ENCODE measurements around the gene NPTN. TPM values are rescaled to one million over a fixed set of nuclear protein-coding genes. Genes with fewer than 3 reads are reported as not detected.

The NPTN gene
- total RNA-seq, 2 experiments from 2014 or later = 43.5 to 73.4 TPM

DNA sequence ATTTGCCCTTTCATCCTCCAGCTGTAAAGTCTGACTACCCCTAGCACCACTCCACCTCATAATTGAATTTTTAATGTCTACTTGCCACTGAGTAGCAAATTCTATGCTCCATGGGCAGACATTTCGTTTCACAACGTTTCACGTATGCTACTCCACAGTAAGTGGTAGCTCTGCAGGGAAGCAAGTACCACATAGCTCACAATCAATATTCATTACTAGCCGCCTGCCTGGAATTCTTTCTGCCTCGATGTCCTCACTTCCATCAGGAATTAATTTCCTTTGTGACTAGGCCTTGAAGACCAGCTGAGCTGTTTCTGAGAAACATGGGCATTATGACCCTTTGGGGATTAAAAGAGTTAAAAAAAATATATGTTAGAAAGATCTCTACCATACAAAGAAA, 15.3 kb downstream of the NPTN start:
- POLR2A ChIA-PET = interaction anchor here (0.8 kb wide), 1 partner anchor 70 kb away, joined by 4 read pairs; no protein-coding TSS in a partner anchor
- H3K27ac Mint-ChIP-seq = no peak overlapping the region
- H3K9me3 Mint-ChIP-seq (ENCODE audit: low read depth) = no peaks in the 10 kb centered on the region
- no peaks in the 10 kb centered on the region for H3K27me3 Mint-ChIP-seq
- DNase-seq (no peak), ATAC-seq (no peak)
- intact Hi-C loops (cut with DNase I, micrococcal nuclease) = no loop called here
- no peak overlapping the region for H3K4me3 Mint-ChIP-seq
- peaks cover 49% of the 10 kb centered on the region for H3K4me1 Mint-ChIP-seq
- no peaks in the 10 kb centered on the region for H3K36me3 Mint-ChIP-seq (ENCODE audit: low read depth)
- CTCF ChIA-PET = interaction anchor here (0.7 to 12.0 kb wide), 10 partner anchors 9 to 183 kb away, joined by 3 to 121 read pairs (median 4); partner anchors contain the start of gene NPTN

DNA sequence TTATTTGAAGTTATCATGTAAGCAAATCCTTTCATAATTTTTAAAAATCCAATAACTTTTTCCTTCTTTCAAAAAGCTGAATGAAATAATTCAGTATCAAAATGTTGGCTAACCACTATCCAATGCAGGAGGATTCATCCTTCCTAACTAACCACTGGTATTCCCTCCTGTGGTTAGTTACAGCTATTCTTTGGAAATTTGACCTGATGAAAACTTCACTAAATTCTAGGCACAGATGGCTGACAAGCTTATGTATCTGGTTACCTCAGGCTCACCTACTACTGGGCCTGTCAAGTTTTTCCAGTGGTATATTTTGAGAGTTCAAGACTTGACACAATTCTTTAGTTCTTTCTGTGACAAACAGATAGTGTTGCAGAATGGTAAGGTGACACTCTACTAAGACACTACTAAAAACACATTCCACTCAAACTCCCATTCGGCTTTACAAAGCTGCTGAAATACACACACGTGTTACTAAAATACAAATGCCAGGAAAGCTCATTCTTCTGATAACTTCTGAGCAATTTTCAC, 15.8 kb downstream of the NPTN start:
- Mint-ChIP-seq H3K4me3 (no peak overlapping the region), H3K27ac (no peak overlapping the region), H3K9me3 (ENCODE audit: low read depth) (no peaks in the 10 kb centered on the region), H3K27me3 (no peaks in the 10 kb centered on the region), H3K4me1 (peaks cover 52% of the 10 kb centered on the region), H3K36me3 (ENCODE audit: low read depth) (no peaks in the 10 kb centered on the region)
- intact Hi-C loops (cut with DNase I, micrococcal nuclease) = no loop called here
- no peak for DNase-seq
- ChIA-PET CTCF (interaction anchor here (0.7 to 12.0 kb wide), 9 partner anchors 11 to 184 kb away, joined by 3 to 121 read pairs (median 4); partner anchors contain the start of gene NPTN), POLR2A (interaction anchor here (0.9 to 1.0 kb wide), 2 partner anchors 10 to 14 kb away, joined by 3 to 4 read pairs; no protein-coding TSS in a partner anchor)
- ATAC-seq = no peak

GRCh38 chr15:73608941-73609340, 24.2 kb downstream of the NPTN start:
- ChIA-PET CTCF (interaction anchor here (0.8 to 5.5 kb wide), 3 partner anchors 10 to 27 kb away, joined by 3 to 45 read pairs (median 7); no protein-coding TSS in a partner anchor), POLR2A (no interaction called here)
- H3K27ac Mint-ChIP-seq = no peak overlapping the region

GRCh38 chr15:73608475-73608874, 24.7 kb downstream of the NPTN start:
- Mint-ChIP-seq H3K27ac (no peak overlapping the region), H3K27me3 (no peaks in the 10 kb centered on the region), H3K9me3 (ENCODE audit: low read depth) (peaks cover 2% of the 10 kb centered on the region), H3K4me3 (no peak overlapping the region), H3K4me1 (peaks cover 54% of the 10 kb centered on the region), H3K36me3 (ENCODE audit: low read depth) (peaks cover 4% of the 10 kb centered on the region)
- no peak for ATAC-seq
- intact Hi-C loops (cut with DNase I, micrococcal nuclease) = no loop called here
- no peak for DNase-seq
- CTCF ChIA-PET = interaction anchor here (0.7 to 5.5 kb wide), 5 partner anchors 10 to 96 kb away, joined by 3 to 45 read pairs (median 7); no protein-coding TSS in a partner anchor
- POLR2A ChIA-PET = no interaction called here

More at GRCh38 chr15:73608941-73609340, 24.2 kb downstream of the NPTN start:
- ATAC-seq = peak; percentile 49
- Mint-ChIP-seq H3K4me1 (peaks cover 54% of the 10 kb centered on the region), H3K36me3 (ENCODE audit: low read depth) (peaks cover 4% of the 10 kb centered on the region), H3K27me3 (no peaks in the 10 kb centered on the region), H3K4me3 (no peak overlapping the region), H3K9me3 (ENCODE audit: low read depth) (peaks cover 2% of the 10 kb centered on the region)
- intact Hi-C loops (cut with DNase I, micrococcal nuclease) = no loop called here
- DNase-seq = no peak

GRCh38 chr15:73607843-73608242, 25.3 kb downstream of the NPTN start:
- intact Hi-C loops (cut with DNase I, micrococcal nuclease) = no loop called here
- ATAC-seq (no peak), DNase-seq (no peak)
- CTCF ChIA-PET = interaction anchor here (0.6 to 5.5 kb wide), 10 partner anchors 11 to 270 kb away, joined by 3 to 45 read pairs (median 4); no protein-coding TSS in a partner anchor
- Mint-ChIP-seq H3K4me3 (no peak overlapping the region), H3K27ac (no peak overlapping the region), H3K4me1 (peaks cover 54% of the 10 kb centered on the region), H3K27me3 (no peaks in the 10 kb centered on the region), H3K9me3 (ENCODE audit: low read depth) (peaks cover 2% of the 10 kb centered on the region), H3K36me3 (ENCODE audit: low read depth) (peaks cover 4% of the 10 kb centered on the region)
- POLR2A ChIA-PET = interaction anchor here (1.2 kb wide), 1 partner anchor 9 kb away, joined by 4 read pairs; no protein-coding TSS in a partner anchor

GRCh38 chr15:73607405-73607804, 25.8 kb downstream of the NPTN start:
- Mint-ChIP-seq H3K9me3 (ENCODE audit: low read depth) (peaks cover 2% of the 10 kb centered on the region), H3K27ac (no peak overlapping the region), H3K4me3 (no peak overlapping the region), H3K27me3 (no peaks in the 10 kb centered on the region), H3K36me3 (ENCODE audit: low read depth) (peaks cover 4% of the 10 kb centered on the region), H3K4me1 (peaks cover 51% of the 10 kb centered on the region)
- CTCF ChIA-PET = interaction anchor here (0.6 to 5.5 kb wide), 8 partner anchors 10 to 322 kb away, joined by 3 to 45 read pairs (median 4); no protein-coding TSS in a partner anchor
- POLR2A ChIA-PET = interaction anchor here (1.2 kb wide), 1 partner anchor 10 kb away, joined by 4 read pairs; no protein-coding TSS in a partner anchor
- ATAC-seq = no peak
- intact Hi-C loops (cut with DNase I, micrococcal nuclease) = no loop called here
- no peak for DNase-seq

- Mint-ChIP-seq H3K36me3 (ENCODE audit: low read depth) (peaks cover 4% of the 10 kb centered on the region), H3K27me3 (no peaks in the 10 kb centered on the region), H3K4me1 (peaks cover 48% of the 10 kb centered on the region), H3K9me3 (ENCODE audit: low read depth) (peaks cover 2% of the 10 kb centered on the region), H3K27ac (no peak overlapping the region), H3K4me3 (no peak overlapping the region)
- intact Hi-C loops (cut with DNase I, micrococcal nuclease) = no loop called here
- DNase-seq (no peak), ATAC-seq (no peak)
- POLR2A ChIA-PET = interaction anchor here (0.6 kb wide), 1 partner anchor 834 kb away, joined by 6 read pairs; no protein-coding TSS in a partner anchor
- CTCF ChIA-PET = interaction anchor here (0.6 to 5.5 kb wide), 9 partner anchors 11 to 98 kb away, joined by 3 to 45 read pairs (median 4); no protein-coding TSS in a partner anchor
Observed at GRCh38 chr15:73605759-73606436, 27.3 kb downstream of the NPTN start.

DNA sequence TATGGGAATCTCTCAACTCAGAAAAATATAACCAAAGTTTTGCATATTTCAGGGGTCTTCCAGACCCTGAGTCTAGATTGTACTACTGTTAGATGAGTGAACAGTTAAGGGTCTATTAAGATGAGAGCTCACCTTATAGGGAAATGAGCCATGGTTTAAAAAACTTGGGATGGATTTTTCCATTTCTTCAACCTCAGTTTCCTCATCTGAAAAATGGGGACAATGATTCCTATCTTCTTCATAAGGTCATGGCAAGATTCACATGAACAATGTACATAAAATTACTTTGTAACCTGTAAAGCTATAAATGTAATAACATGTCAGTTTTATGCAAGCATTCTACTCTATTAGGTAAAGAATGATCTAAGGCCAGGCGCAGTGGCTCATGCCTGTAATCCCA, 28.7 kb downstream of the NPTN start:
- intact Hi-C loops (cut with DNase I, micrococcal nuclease) = no loop called here
- Mint-ChIP-seq H3K36me3 (ENCODE audit: low read depth) (peaks cover 4% of the 10 kb centered on the region), H3K27ac (no peak overlapping the region), H3K4me3 (no peak overlapping the region), H3K27me3 (no peaks in the 10 kb centered on the region), H3K4me1 (peaks cover 41% of the 10 kb centered on the region), H3K9me3 (ENCODE audit: low read depth) (peaks cover 2% of the 10 kb centered on the region)
- CTCF ChIA-PET = interaction anchor here (0.8 to 1.6 kb wide), 2 partner anchors 13 to 101 kb away, joined by 3 to 4 read pairs; no protein-coding TSS in a partner anchor
- DNase-seq = no peak
- POLR2A ChIA-PET = no interaction called here
- ATAC-seq = no peak

DNA sequence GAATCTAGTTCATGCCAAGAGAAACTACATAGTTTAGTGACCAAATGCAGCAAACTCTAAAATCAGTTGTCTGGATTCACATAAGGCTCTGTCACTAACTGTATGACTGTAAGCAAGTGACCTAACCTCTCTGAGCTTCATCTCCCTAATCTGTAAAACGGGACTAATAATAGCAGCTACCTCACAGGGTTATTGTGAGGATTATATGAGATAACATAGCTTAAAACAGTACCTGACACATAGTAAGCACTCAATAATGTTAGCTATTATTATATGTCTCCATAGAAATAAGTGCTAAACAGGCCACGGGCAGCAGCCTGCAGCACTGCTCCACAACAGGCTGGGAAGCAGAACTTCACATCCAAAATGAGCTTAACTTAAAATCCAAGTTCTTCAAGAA, 30.2 kb downstream of the NPTN start:
- intact Hi-C loops (cut with DNase I, micrococcal nuclease) = no loop called here
- ChIA-PET POLR2A (interaction anchor here (0.6 kb wide), 1 partner anchor 658 kb away, joined by 3 read pairs; no protein-coding TSS in a partner anchor), CTCF (interaction anchor here (0.8 to 1.1 kb wide), 3 partner anchors 14 to 33 kb away, joined by 3 to 4 read pairs (median 4); no protein-coding TSS in a partner anchor)
- H3K4me3 Mint-ChIP-seq = no peak overlapping the region
- ATAC-seq (no peak), DNase-seq (no peak)
- peaks cover 2% of the 10 kb centered on the region for H3K9me3 Mint-ChIP-seq (ENCODE audit: low read depth)
- no peaks in the 10 kb centered on the region for H3K27me3 Mint-ChIP-seq
- peaks cover 30% of the 10 kb centered on the region for H3K4me1 Mint-ChIP-seq
- peaks cover 5% of the 10 kb centered on the region for H3K36me3 Mint-ChIP-seq (ENCODE audit: low read depth)
- H3K27ac Mint-ChIP-seq = no peak overlapping the region

GRCh38 chr15:73602446-73602843, 30.7 kb downstream of the NPTN start:
- ATAC-seq (no peak), DNase-seq (no peak)
- ChIA-PET CTCF (interaction anchor here (0.7 to 2.0 kb wide), 2 partner anchors 9 to 34 kb away, joined by 3 to 8 read pairs; no protein-coding TSS in a partner anchor), POLR2A (no interaction called here)
- Mint-ChIP-seq H3K4me1 (peaks cover 27% of the 10 kb centered on the region), H3K36me3 (ENCODE audit: low read depth) (peaks cover 5% of the 10 kb centered on the region), H3K9me3 (ENCODE audit: low read depth) (peaks cover 2% of the 10 kb centered on the region), H3K4me3 (no peak overlapping the region), H3K27ac (no peak overlapping the region), H3K27me3 (no peaks in the 10 kb centered on the region)
- intact Hi-C loops (cut with DNase I, micrococcal nuclease) = no loop called here

Measured in activated CD4-positive, alpha-beta T cell treated with anti-CD3 and anti-CD28 coated beads for 36 hours (primary cell).